WTC11 (cell line): ENCODE data around the gene MTNR1B.

Experiments
- CREB1 ChIP-seq: sonication (generic); formaldehyde crosslinking; IDR thresholded peaks from 2 replicates; pipeline ENCODE4 v1.8.0; 2023; ENCODE audit warnings: mild to moderate bottlenecking, missing genetic modification reagents
- ELF4 ChIP-seq: sonication (generic); formaldehyde crosslinking; IDR thresholded peaks from 2 replicates; pipeline ENCODE4 v1.8.1; 2022; ENCODE audit warnings: low read depth, mild to moderate bottlenecking, moderate library complexity, missing genetic modification reagents
- ESRRA ChIP-seq: sonication (generic); formaldehyde crosslinking; IDR thresholded peaks from 2 replicates; pipeline ENCODE4 v1.8.1; 2022; ENCODE audit warnings: mild to moderate bottlenecking, missing genetic modification reagents, borderline replicate concordance
- GABPB1 ChIP-seq: sonication (generic); formaldehyde crosslinking; IDR thresholded peaks from 2 replicates; pipeline ENCODE4 v1.8.1; 2023; ENCODE audit warnings: mild to moderate bottlenecking, missing genetic modification reagents
- RELA ChIP-seq: sonication (generic); formaldehyde crosslinking; IDR thresholded peaks from 2 replicates; pipeline ENCODE4 v1.8.1; 2022; ENCODE audit warnings: missing genetic modification reagents, mild to moderate bottlenecking, borderline replicate concordance
- TEAD4 ChIP-seq: sonication (generic); formaldehyde crosslinking; IDR thresholded peaks from 2 replicates; pipeline ENCODE4 v1.8.0; 2022; ENCODE audit warnings: mild to moderate bottlenecking, missing genetic modification reagents
- ZNF138 ChIP-seq: sonication (generic); formaldehyde crosslinking; conservative IDR thresholded peaks from 2 replicates; pipeline ENCODE4 v1.8.1; 2022; ENCODE audit warnings: mild to moderate bottlenecking, moderate library complexity, missing genetic modification reagents
- ZNF263 ChIP-seq: sonication (generic); formaldehyde crosslinking; IDR thresholded peaks from 2 replicates; pipeline ENCODE4 v1.8.1; 2022; ENCODE audit warnings: low read depth, mild to moderate bottlenecking, moderate library complexity, missing genetic modification reagents
- TF ChIP-seq, protein P1 (sequence below): sonication (generic); formaldehyde crosslinking; IDR thresholded peaks from 2 replicates; pipeline ENCODE4 v1.8.0; 2022; ENCODE audit warnings: mild to moderate bottlenecking, missing genetic modification reagents
- TF ChIP-seq, protein P2 (sequence below): sonication (generic); formaldehyde crosslinking; IDR thresholded peaks from 2 replicates; pipeline ENCODE4 v1.8.1; 2022; ENCODE audit warnings: missing genetic modification reagents, borderline replicate concordance
- TF ChIP-seq, protein P3 (sequence below): fragments of 200-600 bp; IDR thresholded peaks from 2 replicates; pipeline ENCODE4 v1.8.0; 2022; ENCODE audit warnings: antibody characterized with exemption
- TF ChIP-seq, protein P4 (sequence below): sonication (generic); formaldehyde crosslinking; IDR thresholded peaks from 2 replicates; pipeline ENCODE4 v1.8.1; 2022; ENCODE audit warnings: low read depth, mild to moderate bottlenecking, moderate library complexity, missing genetic modification reagents, borderline replicate concordance
- TF ChIP-seq, protein P5 (sequence below): sonication (generic); formaldehyde crosslinking; IDR thresholded peaks from 2 replicates; pipeline ENCODE4 v1.8.1; 2022; ENCODE audit warnings: low read depth, missing genetic modification reagents, borderline replicate concordance
- TF ChIP-seq, protein P6 (sequence below): sonication (generic); formaldehyde crosslinking; IDR thresholded peaks from 2 replicates; pipeline ENCODE4 v1.8.1; 2023; ENCODE audit warnings: mild to moderate bottlenecking, missing genetic modification reagents, moderate library complexity

DNA sequence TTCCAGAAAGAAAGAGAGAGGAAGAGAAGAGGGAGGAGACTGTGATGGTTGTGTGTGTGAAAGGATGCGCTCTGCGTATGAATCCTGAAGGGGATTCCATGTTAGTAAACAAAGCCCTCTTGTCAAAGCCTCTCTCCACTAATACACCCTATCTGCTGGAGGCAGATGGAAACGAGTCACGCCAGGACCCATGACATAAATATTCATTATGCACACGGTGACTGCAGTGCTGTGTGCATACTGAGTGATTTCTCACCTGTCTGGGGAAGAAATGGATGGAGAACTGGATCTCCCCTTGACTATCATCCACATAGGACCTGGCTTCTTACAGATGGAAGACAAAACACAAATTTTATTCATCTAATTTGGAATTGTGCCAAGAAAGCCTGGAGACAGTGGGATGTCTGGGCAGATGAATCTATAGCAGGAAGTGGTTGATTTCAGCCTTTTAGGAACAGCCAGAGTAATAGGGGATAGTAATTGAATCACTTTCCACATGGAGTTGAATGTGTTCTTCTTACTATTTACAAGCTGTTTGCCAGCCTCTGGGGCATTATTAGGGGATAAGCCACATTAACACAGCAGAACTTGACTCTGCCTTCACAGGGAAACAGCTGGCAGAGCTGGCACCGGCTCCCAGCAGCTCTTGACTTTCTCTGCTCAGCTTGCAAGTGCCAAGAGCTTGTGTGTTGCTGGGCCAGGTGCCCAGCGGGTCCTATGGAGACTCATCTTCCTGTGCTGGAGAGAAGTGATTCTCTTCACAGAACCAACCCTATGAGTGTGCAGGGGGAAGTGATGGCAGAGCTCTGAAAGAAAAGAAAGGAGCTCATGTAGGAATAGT is 9.0 kb downstream of the MTNR1B start:
- TF ChIP-seq, protein P1, sequence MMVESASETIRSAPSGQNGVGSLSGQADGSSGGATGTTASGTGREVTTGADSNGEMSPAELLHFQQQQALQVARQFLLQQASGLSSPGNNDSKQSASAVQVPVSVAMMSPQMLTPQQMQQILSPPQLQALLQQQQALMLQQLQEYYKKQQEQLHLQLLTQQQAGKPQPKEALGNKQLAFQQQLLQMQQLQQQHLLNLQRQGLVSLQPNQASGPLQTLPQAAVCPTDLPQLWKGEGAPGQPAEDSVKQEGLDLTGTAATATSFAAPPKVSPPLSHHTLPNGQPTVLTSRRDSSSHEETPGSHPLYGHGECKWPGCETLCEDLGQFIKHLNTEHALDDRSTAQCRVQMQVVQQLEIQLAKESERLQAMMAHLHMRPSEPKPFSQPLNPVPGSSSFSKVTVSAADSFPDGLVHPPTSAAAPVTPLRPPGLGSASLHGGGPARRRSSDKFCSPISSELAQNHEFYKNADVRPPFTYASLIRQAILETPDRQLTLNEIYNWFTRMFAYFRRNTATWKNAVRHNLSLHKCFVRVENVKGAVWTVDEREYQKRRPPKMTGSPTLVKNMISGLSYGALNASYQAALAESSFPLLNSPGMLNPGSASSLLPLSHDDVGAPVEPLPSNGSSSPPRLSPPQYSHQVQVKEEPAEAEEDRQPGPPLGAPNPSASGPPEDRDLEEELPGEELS = no peak
- TF ChIP-seq, protein P2, sequence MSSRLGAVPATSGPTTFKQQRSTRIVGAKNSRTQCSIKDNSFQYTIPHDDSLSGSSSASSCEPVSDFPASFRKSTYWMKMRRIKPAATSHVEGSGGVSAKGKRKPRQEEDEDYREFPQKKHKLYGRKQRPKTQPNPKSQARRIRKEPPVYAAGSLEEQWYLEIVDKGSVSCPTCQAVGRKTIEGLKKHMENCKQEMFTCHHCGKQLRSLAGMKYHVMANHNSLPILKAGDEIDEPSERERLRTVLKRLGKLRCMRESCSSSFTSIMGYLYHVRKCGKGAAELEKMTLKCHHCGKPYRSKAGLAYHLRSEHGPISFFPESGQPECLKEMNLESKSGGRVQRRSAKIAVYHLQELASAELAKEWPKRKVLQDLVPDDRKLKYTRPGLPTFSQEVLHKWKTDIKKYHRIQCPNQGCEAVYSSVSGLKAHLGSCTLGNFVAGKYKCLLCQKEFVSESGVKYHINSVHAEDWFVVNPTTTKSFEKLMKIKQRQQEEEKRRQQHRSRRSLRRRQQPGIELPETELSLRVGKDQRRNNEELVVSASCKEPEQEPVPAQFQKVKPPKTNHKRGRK (CRISPR knock-in tag) = no peak
- TF ChIP-seq, protein P3, sequence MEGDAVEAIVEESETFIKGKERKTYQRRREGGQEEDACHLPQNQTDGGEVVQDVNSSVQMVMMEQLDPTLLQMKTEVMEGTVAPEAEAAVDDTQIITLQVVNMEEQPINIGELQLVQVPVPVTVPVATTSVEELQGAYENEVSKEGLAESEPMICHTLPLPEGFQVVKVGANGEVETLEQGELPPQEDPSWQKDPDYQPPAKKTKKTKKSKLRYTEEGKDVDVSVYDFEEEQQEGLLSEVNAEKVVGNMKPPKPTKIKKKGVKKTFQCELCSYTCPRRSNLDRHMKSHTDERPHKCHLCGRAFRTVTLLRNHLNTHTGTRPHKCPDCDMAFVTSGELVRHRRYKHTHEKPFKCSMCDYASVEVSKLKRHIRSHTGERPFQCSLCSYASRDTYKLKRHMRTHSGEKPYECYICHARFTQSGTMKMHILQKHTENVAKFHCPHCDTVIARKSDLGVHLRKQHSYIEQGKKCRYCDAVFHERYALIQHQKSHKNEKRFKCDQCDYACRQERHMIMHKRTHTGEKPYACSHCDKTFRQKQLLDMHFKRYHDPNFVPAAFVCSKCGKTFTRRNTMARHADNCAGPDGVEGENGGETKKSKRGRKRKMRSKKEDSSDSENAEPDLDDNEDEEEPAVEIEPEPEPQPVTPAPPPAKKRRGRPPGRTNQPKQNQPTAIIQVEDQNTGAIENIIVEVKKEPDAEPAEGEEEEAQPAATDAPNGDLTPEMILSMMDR = no peak
- TF ChIP-seq CREB1 (CRISPR knock-in tag) (no peak), GABPB1 (no peak), ZNF263 (CRISPR knock-in tag) (no peak), ESRRA (CRISPR knock-in tag) (no peak), TEAD4 (CRISPR knock-in tag) (no peak), ZNF138 (no peak), RELA (no peak), ELF4 (CRISPR knock-in tag) (no peak)
- TF ChIP-seq, protein P4, sequence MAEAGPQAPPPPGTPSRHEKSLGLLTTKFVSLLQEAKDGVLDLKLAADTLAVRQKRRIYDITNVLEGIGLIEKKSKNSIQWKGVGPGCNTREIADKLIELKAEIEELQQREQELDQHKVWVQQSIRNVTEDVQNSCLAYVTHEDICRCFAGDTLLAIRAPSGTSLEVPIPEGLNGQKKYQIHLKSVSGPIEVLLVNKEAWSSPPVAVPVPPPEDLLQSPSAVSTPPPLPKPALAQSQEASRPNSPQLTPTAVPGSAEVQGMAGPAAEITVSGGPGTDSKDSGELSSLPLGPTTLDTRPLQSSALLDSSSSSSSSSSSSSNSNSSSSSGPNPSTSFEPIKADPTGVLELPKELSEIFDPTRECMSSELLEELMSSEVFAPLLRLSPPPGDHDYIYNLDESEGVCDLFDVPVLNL (CRISPR knock-in tag) = no peak
- TF ChIP-seq, protein P5, sequence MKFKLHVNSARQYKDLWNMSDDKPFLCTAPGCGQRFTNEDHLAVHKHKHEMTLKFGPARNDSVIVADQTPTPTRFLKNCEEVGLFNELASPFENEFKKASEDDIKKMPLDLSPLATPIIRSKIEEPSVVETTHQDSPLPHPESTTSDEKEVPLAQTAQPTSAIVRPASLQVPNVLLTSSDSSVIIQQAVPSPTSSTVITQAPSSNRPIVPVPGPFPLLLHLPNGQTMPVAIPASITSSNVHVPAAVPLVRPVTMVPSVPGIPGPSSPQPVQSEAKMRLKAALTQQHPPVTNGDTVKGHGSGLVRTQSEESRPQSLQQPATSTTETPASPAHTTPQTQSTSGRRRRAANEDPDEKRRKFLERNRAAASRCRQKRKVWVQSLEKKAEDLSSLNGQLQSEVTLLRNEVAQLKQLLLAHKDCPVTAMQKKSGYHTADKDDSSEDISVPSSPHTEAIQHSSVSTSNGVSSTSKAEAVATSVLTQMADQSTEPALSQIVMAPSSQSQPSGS (CRISPR knock-in tag) = no peak
- TF ChIP-seq, protein P6, sequence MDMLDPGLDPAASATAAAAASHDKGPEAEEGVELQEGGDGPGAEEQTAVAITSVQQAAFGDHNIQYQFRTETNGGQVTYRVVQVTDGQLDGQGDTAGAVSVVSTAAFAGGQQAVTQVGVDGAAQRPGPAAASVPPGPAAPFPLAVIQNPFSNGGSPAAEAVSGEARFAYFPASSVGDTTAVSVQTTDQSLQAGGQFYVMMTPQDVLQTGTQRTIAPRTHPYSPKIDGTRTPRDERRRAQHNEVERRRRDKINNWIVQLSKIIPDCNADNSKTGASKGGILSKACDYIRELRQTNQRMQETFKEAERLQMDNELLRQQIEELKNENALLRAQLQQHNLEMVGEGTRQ (CRISPR knock-in tag) = no peak
